ENCODE results near the gene MSI2. TPM values are rescaled to one million over a fixed set of nuclear protein-coding genes. Genes with fewer than 3 reads are reported as not detected.

Gene MSI2
- total and polyA plus RNA-seq, 12 donors = 32.6 to 411 (median 148) TPM

DNA sequence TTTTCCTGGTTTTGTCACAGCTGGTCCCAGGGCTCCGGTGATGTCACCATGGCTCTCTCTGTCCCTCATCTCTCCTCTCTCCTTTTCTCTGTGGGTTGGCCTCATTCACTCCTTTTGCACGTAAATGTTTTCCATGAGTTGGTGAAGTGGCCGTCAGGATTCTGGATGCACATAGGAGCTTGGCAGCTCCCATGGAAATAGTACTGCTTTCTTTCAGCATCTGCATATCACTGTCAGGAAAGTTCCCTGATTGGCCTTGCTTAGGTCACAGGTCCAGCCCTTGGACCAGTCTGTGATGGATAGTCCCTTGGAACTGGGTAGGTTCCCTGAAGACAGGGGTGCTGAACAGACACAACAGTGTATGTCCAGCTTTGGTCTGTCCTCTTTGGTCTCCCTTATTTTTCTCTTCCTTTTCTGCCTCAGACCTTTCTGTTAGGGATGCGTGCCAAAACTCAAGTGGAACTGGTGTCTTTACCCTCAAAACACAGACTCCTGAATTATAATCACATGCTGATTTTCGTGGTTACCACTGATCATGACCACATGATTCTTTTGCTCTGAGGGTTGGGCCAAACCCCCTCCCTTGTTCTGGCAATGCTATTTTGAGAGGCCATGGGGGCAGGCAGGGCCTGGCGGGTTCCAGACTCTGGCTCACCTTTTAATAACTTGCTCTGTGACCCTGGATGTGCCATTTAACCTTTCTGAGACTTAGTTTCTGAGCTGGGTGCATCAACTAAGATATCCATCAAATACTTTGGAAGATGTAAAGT, 99.0 kb downstream of the MSI2 start:
- no peak for TF ChIP-seq CTCF (IDR thresholded peaks at IDR 0.05)
- no peak for TF ChIP-seq POLR2A (IDR thresholded peaks at IDR 0.05)
- Histone ChIP-seq H3K27ac (peak overlapping the region in 4 of 5 donors; percentile 81 to 93 (median 86)), H3K27me3 (no peaks in the 10 kb centered on the region), H3K9me3 (replicated peaks in 1 of 3) (no peaks in the 10 kb centered on the region), H3K4me3 (no peak overlapping the region), H3K4me1 (replicated peaks in 1 of 2) (peaks cover 22 to 49% of the 10 kb centered on the region in 2 donors), H3K36me3 (replicated peaks in 1 of 2) (no peaks in the 10 kb centered on the region)
- DNase-seq = peak in 5 of 7 donors; percentile 25 to 75 (median 47)
- 55 to 73% (median 64%) methylated on average over 6 of the region's 6 CpGs for WGBS, 4 donors
- intact Hi-C loops (cut with DNase I) = no loop called here

DNA sequence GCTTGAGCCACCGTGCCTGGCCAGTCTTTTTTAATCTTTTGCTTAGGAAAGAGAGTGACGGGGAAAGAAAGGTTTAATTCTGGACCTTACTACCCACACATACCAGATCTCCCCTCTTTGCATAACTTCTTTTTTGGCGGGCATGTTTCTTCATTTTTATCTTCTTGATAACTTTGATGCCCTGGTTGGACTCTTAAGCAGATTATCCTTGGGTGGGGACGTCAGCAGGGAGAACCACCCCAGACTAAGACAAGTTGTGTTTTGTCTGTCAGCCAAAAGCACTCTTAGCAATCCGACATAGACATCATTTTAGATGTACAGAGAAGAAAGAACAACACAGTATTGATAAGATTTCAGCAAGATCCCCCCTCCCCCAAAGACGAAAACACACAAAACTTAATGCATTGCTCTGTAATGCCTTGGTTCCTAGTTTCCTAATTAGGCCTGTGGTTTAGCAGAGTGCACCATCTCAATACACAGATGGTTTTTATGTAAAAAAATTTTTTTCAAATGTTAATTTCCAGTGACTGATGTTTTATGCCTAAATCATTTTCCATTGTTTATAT, 99.9 kb downstream of the MSI2 start:
- peak overlapping the region in 1 of 4 donors; percentile 28 for H3K4me3 ChIP-seq
- TF ChIP-seq POLR2A (IDR thresholded peaks at IDR 0.05) = no peak
- TF ChIP-seq CTCF (IDR thresholded peaks at IDR 0.05) = no peak

GRCh38 chr17:57356719-57357391, 100.5 kb downstream of the MSI2 start:
- DNase-seq = no peak
- Histone ChIP-seq H3K27ac (peak overlapping the region; percentile 81 to 95 (median 87)), H3K27me3 (no peaks in the 10 kb centered on the region), H3K36me3 (replicated peaks in 1 of 2) (no peaks in the 10 kb centered on the region), H3K4me1 (replicated peaks in 1 of 2) (peaks cover 22 to 49% of the 10 kb centered on the region in 2 donors), H3K4me3 (peak overlapping the region in 1 of 4 donors; percentile 28), H3K9me3 (replicated peaks in 1 of 3) (no peaks in the 10 kb centered on the region)
- no peak for TF ChIP-seq POLR2A (IDR thresholded peaks at IDR 0.05)
- TF ChIP-seq CTCF (IDR thresholded peaks at IDR 0.05) = no peak
- intact Hi-C loops (cut with DNase I) = no loop called here
- whole genome bisulfite sequencing, 4 donors = 22 to 34% (median 28%) methylated on average over 14 to 16 of the region's 16 CpGs

More for the DNA sequence above, 99.9 kb downstream of the MSI2 start:
- no peaks in the 10 kb centered on the region for H3K9me3 ChIP-seq (replicated peaks in 1 of 3)
- DNase-seq = peak in 4 of 7 donors; percentile 9 to 32 (median 14)
- intact Hi-C loops (cut with DNase I) = no loop called here
- 40 to 54% (median 48%) methylated on average over 6 of the region's 6 CpGs for WGBS, 4 donors
- no peaks in the 10 kb centered on the region for H3K27me3 ChIP-seq
- H3K4me1 ChIP-seq (replicated peaks in 1 of 2) = peaks cover 22 to 49% of the 10 kb centered on the region in 2 donors
- H3K36me3 ChIP-seq (replicated peaks in 1 of 2) = no peaks in the 10 kb centered on the region
- H3K27ac ChIP-seq = peak overlapping the region; percentile 81 to 95 (median 87)

GRCh38 chr17:57357392-57357784, 101.1 kb downstream of the MSI2 start:
- DNase-seq = peak; percentile 83 to 96 (median 95)
- WGBS, 4 donors = 22 to 38% (median 30%) methylated on average over 9 to 11 of the region's 11 CpGs
- Histone ChIP-seq H3K36me3 (replicated peaks in 1 of 2) (no peaks in the 10 kb centered on the region), H3K4me1 (replicated peaks in 1 of 2) (peaks cover 22 to 49% of the 10 kb centered on the region in 2 donors), H3K27ac (peak overlapping the region; percentile 81 to 95 (median 87)), H3K27me3 (no peaks in the 10 kb centered on the region), H3K4me3 (no peak overlapping the region), H3K9me3 (replicated peaks in 1 of 3) (no peaks in the 10 kb centered on the region)
- no peak for TF ChIP-seq CTCF (IDR thresholded peaks at IDR 0.05)
- TF ChIP-seq POLR2A (IDR thresholded peaks at IDR 0.05) = peak in 1 of 2 donors; percentile 80
- intact Hi-C loops (cut with DNase I) = no loop called here

Data from adrenal gland (tissue), 12 donors.